DMS79 treated with DMSO at 0.1 percent for 48 hours (cell line): Measurements from ENCODE around the gene CH25H.

Source experiments
- DNase-seq: peaks from one replicate; lab custom pipeline; 2025; lab: John Stamatoyannopoulos, UW

The CH25H gene

DNA sequence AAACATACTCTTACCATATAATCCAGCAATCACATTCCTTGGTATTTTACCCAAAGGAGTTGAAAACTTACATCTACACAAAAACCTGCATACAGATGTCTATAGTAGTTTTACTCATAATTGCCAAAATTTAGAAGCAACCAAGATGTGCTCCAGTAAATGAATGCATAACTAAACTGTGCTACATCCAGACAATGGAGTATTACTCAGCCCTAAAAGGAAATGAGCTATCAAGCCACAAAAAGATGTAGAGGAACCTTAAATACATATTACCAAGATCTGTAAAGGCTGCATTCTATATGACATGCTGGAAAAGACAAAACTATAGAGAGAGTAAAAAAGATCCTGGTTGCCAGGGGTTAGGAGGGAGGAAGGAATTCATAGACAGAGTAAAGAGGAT lies 21.8 kb upstream of the CH25H start:
- DNase-seq: no peak

DNA sequence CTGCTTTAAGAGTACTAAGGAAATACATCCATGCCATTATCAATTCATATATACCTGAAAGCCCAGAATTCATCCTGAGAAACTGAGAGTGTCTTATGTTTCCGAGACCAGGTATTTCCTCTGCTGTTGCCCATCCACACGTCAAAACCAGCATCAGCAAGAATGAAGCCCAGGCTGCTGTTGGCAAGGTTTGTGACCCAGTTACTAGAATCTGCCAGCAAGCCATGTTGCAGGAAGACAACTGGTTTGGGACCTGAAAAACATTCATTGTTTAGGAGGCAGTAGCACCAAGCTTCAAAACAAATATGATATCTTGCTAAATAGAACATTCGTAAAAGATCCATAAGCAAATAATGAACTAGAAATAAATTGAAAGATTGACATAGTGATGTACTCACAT lies 21.0 kb upstream of the CH25H start:
- no peak for DNase-seq

DNA sequence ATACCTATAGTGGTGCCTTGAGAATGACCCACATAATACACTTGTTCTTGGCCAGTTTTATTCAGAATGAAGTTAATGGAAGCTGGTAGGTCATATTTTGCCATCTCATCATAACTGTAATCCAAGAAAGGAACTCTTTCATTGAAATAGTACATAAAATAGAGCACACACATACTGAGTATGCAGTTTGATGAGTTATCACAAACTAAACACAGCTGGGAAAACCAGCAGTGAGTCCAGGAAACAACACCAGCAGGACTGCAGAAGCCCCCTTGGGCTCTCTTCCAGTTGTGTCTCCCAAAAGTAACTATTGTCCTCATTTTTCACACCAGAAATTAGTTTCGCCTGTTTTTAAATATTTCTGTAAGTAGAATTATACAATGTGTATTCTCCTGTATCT lies 19.8 kb upstream of the CH25H start:
- no peak for DNase-seq

DNA sequence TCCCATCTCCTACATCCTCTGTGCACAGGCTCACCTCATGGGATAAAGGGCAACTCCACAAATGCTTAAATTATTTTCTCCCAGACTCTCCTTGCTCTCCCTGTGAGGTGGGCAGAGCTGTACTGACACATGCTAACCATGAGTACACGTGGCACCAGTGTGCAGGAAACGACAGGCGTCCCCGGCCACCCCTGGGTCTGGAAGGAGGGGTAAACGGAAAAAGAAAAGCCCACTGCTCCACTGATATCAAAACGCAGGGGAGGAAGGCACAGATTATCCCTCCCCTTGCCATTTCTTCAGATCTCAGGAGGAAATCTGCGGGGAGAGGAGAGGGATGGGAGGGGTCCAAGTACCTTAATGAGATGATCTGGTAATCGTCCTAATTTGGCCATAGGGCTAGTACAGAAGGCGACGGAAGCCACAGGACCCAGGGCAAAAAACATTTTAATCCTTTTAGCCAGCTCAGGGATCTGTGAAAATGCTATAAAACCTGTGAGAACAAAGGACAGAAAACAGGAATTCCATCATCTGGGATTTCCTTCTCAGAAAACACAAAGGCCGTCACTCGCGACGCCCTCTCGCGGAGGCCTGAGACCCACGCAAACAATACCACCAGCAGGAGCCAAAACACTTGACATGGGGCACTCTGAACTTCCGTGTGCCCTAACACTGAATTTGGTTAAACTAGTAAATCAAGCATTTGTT lies 17.8 kb upstream of the CH25H start:
- DNase-seq: no peak

DNA sequence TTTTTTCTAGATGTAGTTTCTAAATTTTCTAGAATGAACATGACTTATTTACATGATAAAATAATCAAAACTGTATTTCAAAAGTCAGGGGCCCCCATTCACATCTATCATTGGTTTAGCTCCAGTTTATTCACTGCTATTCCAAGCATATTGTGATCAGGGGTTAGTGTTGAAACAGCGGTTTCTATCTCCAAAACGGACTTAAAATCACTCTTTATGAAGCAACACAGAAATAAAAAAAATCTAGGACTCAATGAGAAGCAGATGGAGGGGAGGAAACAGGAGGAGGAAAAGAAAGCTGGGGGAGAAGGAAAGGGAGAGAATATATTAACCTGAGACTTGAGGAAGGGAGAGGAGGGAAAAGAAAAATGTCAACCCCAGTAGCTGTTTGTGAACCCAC lies 14.8 kb upstream of the CH25H start:
- no peak for DNase-seq

DNA sequence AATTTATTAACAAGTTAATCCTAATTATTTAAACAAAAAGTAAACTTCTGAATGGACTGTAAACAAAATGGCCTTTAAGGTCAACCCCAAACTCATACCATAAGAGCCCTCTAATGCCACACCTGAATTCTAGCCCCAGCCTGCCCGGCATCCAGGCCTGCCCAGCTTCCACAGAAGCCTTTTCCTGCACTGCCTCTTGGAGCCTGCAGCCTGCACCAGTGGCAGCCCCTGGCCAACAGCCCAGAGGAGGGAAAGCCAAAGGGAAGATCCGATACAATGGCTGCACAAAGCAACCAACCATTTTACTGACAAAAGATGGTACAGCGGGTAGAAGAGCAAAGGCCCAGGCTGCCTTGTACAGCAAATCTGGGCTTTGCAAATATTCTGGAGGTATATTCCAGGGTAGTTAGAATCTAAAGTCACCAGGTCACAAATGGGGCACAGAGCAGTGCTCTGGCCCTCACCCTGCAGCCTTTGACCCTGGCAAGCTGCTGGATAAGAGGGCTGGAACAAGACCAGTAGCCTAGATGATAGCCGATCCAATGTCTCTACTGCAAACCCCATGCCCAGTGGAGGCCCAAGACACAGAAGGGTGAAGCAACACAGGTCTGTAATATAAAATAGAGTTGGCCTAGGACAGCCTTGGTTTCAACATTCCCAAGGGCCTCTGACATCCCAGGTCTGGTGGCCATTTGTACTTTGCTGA lies 12.5 kb upstream of the CH25H start:
- no peak for DNase-seq

DNA sequence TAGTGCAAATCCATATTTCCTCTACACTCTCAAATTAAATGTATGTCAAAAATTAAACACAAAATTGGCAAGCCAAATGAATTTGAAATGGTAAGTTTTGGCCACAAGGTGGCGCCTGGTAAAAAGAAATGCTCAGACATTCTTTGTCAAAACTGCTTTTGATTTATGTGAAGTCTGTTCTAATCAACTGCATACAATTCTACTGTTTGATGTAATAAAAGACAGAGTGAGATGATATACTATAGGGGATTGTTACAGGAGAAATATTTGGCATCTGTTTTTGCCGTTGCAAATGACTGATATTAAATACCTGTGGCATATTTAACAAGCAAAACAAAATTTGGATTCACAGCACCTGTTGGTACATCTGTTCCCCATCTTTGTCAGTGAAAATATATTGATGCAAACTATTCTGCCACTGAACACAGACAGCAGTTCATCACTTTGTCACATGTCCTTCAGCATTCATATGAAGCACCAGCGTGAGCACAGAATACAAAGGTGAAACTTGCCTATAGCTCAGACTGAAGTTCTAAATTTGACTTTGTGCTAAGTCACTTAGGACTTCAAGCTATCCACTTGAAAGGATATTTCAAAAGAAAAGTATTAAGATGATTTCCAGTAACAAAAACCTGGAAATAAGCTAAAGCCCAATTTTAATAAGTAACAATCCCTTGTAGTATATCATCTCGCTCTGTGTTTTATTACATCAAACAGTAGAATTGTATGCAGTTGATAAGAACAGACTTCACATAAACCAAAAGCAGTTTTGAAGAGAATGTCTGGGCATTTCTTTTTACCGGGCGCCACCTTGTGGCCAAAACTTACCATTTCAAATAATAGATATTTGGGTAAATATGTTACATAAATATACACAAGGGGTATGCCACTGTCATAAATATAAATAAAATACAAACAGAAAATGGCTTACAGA lies 10.2 kb upstream of the CH25H start:
- DNase-seq: peak; percentile 23

DNA sequence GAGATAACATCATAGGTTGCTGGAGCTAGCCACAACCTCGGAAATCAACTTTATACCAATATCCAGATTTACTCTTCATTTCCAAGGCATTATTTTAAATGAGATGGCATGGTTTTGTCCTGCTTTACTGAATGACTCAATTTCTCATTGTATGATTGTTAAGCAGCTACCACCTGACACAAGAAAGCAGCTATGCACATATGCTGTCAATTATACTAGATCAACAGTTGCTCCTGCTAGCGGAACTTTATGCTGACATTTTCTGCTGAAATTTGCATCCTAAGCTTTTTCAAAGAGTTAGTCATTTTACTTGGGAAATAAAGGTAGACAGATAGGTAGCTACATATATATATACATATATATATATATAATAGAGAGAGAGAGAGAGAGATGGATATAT lies 8.9 kb upstream of the CH25H start:
- DNase-seq: no peak

DNA sequence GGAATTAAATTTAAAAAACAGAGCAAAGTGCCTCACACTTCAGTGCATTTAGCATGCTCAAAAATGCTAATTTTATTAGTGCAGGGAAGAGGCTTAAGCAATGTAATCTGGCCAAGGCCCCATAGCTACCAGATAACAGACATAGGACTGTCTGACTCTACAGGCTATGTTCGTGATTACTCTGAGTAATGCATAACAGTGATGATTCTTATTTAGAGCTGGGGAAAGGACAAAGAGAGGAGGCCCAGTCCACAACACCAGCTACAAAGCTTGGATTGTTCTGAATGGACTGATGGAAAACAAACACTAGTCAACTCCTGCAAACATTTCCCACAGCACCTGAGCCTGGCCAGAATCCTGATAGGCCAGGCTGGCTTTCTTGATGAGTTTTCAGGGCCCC lies 8.4 kb upstream of the CH25H start:
- DNase-seq: no peak

DNA sequence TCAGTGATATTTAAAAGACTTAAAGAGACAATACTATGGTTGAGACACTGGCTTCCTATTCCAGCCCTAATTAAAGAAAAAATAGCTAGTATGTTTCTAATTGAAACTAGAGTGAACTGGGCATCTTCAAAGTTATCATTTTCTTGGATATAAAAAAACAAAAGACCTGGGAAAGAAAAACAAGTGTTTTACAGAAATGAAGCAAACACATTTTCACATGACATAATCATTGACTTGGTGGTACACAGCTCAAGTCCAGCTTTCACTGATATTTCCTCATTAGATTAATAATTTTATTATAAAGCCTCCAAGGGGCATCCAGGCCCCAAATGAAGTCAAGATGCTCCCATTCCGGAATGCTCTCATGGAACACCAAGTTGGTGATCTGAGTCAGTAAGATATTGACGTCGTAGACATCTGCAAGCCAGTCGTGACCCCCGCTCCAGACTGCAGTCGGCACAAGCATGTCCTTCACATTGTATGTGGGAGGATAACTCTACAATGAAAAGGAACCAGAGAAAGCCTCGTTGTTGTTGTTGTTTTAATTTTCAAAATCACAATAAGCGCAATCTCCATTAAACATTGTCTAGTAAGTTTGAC lies 7.5 kb upstream of the CH25H start:
- DNase-seq: no peak

DNA sequence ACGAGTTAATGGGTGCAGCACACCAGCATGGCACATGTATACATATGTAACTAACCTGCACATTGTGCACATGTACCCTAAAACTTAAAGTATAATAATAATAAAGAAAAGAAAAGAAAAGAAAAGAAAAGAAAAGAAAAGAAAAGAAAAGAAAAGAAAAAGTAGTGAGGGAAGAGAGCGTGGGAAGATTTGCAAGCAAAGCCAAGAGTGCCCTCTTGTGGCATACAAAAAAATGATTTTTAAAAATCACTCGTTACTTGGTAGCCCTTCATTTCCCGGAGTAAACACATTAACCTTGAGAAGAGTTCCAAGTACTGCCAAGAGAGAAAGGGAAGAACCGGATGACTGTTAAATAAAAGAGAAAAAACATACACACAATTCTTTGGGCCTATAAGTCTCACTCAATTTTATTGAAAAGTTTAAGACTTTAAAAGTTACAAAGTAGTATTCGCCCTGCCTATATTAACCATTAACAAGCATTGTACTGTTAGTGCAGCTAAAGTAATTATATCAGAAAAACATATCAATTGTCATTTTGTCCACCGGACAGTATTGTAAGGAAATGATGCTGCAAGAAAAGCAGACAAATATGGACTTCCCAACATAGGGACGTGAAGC lies 6.2 kb upstream of the CH25H start:
- DNase-seq: peak; percentile 1

DNA sequence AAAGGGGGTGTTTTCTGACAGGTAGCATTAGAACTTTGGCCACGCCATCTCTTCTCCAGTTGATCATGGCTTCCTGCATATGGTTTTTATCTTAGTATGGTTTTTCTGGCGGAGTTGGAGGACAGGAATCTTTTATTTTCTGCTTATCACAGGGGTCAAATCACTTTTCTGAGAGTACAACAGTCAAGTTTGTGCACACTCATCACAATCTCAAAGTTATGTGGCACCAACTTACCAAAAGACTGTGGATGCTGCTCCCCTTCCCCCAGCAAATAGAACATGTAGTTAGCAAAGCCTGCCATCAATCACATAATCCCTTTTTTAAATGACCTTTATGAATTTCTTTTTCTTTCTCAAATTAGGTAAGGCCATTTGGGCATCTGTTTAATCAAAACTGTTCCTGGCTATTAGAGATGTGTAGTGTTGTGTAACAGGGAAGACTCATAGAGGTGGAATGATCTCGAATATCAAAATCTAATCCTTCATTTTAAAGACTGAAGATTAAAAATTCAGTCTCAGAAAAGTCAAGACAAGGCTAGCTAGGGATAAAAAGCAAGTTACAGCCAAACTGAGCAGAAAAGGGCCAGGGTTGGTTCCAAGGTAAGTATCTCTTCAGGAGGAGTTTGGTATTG lies 3.8 kb upstream of the CH25H start:
- DNase-seq: no peak

DNA sequence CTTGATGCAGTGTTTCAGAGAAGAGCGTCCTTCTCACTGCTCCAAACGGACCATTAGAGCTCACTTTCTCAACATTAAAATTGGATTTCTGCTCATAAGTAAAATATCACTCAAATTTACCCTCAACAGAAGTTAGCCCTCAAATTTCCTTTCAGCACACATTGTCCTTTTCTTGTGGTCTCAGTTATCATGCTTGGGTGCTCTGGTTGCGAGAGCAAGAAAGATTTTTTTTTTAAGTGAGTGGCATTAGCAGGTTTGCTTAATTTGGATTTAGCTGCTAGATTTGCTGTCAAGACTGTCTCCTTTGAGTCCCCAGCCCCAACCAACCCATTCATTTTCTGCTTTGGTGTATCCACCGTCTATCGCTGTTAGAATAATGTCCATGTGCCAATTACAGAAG lies 2.6 kb upstream of the CH25H start:
- no peak for DNase-seq

DNA sequence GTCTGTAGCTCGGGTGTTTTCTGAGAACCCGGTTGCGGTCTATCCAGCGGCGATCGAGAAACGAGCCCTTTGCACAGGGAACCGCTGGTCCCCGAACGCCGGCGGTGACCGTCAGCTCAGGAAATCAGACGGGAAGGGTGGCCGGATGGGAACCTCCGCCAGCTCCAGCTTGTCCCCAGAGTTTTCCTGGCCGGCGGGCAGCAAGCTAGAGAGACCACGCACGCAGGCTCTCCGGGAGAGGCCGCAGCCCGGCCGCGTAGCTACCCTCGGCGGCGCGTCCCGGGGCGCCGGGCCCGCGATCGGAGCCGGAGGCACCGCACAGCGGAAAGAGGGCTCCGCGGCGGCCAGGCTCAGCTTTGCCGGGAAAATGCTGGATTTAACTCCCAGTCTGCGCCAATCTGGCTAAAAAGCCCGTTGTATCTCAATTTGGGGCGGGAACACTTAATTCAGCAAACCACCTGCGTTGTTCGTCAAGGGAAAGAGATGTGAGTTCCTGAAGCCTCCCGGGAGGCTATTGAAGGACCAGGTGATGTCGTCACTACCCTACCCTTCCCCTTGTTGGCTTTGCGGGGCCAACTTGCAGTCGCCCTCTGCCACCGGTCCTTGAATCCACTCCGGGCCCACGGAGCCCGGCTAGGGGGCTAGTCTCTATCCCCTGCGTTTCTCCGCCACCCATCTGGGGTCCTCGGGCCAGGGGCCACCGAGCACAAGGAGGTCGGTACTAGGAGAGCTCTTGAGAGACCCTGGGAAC lies 859 bp upstream of the CH25H start:
- DNase-seq: peak; percentile 5

DNA sequence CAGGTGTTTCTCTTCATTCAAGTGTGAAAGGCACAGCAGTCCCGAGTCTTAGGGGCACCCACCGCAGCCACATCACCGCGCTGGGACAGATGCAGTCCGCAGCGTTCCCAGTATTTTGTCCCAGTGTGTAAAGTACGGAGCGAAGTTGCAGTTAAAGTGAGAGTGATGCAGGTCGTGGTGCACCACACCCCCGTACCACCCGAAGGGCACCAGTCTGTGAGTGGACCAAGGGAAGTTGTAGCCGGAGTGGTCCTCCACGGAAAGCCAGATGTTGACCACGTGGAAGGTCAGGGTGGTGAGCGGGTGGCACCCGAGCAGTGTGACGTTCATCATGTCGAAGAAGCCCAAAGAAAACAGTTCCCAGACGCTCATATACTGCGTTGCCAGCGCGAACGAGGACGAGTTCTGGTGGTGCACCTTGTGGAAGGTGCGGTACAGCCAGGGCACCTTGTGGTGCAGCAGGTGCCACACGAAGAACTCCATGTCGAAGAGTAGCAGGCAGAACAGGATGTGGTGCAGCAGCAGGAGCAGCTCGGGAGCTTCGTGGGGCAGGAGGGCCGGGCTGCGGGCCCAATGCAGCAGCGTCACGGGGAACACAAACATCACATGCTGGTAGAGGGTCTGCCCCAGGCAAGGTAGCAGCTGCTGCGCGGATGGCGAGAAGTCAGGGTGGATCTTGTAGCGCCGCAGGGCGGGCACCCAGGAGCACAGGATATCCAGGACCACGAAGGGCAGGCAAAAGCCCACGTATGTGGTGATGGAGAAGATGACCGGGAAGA lies 526 bp downstream of the CH25H start:
- DNase-seq: peak; percentile 2

DNA sequence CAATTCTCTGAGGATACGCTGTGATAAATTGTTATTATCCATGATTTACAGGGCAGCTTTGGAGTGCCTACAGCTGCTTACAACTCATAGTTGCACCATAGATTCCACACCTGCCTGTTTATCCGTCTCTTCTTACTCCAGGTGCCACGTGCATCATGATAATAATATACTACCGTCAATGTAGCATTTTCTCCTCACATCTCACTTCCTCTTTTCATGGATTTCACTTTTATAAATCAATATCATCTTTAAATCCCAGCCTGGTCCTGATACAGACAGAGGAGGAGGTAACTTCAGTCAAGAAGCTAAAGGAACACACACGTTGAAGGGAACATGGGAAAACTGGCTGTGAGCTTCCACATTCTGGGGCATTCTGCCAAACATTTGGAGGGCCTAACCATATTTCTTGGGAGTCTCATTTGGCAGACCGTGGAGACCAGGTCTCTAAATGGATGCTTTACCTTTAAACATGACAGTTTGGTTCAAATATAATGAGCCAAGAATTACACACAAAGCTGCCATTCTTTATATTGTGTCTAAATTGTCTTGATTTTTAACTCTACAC lies 2.4 kb downstream of the CH25H start:
- no peak for DNase-seq

DNA sequence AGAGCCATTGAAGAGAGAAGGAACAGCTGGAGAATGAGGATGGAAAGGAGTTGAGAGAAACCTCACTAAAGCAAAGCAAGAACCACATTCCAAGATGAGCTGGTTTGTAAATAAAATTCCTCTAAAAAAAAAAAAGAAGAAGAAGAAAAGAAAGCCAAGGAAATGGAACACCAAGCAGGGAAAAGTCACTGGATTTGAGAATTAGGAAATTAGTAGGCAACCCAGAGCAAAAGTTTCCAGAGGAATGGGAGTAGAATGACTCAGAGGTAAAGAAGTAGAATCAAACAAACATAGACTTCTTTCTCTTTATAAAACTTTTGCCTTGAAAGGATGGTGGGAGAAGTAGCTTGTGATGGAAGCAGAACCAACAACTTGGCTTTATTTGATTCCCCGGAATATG lies 3.9 kb downstream of the CH25H start:
- DNase-seq: no peak

DNA sequence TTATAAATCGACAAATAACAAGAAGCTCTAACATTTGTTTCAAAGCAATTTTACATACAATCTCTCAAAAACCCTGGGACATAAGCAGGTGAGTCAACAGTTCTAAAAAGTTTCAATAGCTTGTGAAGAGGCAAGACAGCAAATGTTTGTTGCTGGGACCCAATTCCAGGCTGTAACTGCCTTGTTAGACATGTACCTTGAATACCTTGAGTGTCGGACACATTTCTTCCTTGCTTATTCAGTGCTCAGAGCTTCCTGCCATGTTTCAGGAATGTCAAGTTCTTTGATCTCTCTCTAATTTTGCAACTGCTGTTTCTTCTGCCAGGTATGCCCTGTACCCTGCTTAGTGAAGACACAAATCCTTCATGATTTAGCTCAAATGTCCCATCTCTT lies 5.1 kb downstream of the CH25H start:
- no peak for DNase-seq

DNA sequence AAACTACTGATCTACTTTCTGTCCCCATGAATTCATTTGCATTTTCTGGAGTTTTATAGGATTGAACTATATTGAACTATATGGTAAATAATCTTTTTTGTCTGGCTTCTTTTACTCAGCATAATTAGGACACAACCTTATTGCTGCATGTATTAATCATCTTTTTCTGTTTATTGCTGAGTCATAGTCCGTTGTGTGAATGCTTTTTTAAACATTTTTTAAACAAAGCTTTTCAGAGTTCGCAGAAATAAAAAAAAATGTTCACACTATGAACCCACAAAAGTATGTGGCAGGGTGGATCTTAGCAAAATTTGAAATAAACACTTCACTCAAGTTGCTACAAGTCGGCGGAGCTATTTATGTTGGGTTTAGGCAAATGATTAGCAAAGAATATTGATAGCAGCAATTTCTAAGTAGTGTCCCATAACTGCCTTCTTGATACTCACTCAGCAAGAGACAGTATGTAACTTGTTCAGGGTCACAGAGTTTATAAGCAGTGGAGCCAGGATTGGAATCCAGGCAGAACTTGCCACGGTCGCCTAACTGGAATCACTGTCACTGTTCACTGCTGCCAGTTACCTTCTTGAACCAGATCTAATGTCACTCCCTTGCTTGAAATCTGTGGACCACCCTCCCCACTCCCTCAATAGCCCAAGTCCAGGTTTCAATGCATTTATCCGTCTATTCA lies 5.6 kb downstream of the CH25H start:
- no peak for DNase-seq
